Measurements from ENCODE around the gene MRPL43.

The MRPL43 gene

DNA sequence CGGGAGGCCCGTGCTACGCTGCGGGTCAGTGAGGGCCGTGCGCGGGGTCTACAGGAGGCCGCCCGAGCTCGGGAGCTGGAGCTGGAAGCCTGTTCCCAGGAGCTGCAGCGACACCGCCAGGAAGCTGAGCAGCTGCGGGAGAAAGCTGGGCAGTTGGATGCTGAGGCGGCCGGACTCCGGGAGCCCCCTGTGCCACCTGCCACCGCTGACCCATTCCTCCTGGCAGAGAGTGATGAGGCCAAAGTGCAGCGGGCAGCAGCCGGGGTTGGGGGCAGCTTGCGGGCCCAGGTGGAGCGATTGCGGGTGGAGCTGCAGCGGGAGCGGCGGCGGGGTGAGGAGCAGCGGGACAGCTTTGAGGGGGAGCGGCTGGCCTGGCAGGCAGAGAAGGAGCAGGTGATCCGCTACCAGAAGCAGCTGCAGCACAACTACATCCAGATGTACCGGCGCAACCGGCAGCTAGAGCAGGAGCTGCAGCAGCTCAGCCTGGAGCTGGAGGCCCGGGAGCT lies 19.3 kb upstream of the MRPL43 start:
- peaks cover 21% of the 10 kb centered on the region for H3K36me3 Mint-ChIP-seq (ENCODE audit: low read depth)
- DNase-seq: no peak
- H3K27me3 Mint-ChIP-seq (ENCODE audit: low read depth, poor library complexity): no peaks in the 10 kb centered on the region
- no peak overlapping the region for H3K4me3 Mint-ChIP-seq
- peaks cover 32% of the 10 kb centered on the region for H3K4me1 Mint-ChIP-seq
- no peaks in the 10 kb centered on the region for H3K9me3 Mint-ChIP-seq
- TF ChIP-seq, protein P1, sequence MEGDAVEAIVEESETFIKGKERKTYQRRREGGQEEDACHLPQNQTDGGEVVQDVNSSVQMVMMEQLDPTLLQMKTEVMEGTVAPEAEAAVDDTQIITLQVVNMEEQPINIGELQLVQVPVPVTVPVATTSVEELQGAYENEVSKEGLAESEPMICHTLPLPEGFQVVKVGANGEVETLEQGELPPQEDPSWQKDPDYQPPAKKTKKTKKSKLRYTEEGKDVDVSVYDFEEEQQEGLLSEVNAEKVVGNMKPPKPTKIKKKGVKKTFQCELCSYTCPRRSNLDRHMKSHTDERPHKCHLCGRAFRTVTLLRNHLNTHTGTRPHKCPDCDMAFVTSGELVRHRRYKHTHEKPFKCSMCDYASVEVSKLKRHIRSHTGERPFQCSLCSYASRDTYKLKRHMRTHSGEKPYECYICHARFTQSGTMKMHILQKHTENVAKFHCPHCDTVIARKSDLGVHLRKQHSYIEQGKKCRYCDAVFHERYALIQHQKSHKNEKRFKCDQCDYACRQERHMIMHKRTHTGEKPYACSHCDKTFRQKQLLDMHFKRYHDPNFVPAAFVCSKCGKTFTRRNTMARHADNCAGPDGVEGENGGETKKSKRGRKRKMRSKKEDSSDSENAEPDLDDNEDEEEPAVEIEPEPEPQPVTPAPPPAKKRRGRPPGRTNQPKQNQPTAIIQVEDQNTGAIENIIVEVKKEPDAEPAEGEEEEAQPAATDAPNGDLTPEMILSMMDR (IDR thresholded peaks at IDR 0.05): no peak
- H3K27ac Mint-ChIP-seq: no peak overlapping the region

GRCh38 chr10:101005869-101006567 lies 18.7 kb upstream of the MRPL43 start:
- H3K36me3 Mint-ChIP-seq (ENCODE audit: low read depth): peaks cover 21% of the 10 kb centered on the region
- no peak for DNase-seq
- TF ChIP-seq, protein P1 (IDR thresholded peaks at IDR 0.05): no peak
- no peaks in the 10 kb centered on the region for H3K9me3 Mint-ChIP-seq
- H3K27me3 Mint-ChIP-seq (ENCODE audit: low read depth, poor library complexity): no peaks in the 10 kb centered on the region
- H3K4me1 Mint-ChIP-seq: peaks cover 33% of the 10 kb centered on the region
- peak overlapping the region; percentile 86 for H3K27ac Mint-ChIP-seq
- H3K4me3 Mint-ChIP-seq: no peak overlapping the region

DNA sequence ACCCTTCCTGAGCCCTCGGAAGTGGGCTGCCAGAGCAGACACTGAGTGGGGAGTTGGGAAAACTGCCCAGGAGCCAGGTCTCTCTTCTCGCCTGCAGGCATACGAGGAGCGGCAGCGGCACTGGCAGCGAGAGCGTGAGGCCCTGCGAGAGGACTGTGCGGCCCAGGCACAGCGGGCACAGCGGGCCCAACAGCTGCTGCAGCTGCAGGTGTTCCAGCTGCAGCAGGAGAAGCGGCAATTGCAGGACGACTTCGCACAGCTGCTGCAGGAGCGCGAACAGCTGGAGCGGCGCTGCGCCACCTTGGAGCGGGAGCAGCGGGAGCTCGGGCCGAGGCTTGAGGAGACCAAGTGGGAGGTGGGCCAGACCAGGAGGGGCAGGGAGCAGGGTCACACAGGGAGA lies 18.1 kb upstream of the MRPL43 start:
- no peak for DNase-seq
- H3K4me1 Mint-ChIP-seq: peaks cover 39% of the 10 kb centered on the region
- H3K36me3 Mint-ChIP-seq (ENCODE audit: low read depth): peaks cover 21% of the 10 kb centered on the region
- H3K27me3 Mint-ChIP-seq (ENCODE audit: low read depth, poor library complexity): no peaks in the 10 kb centered on the region
- TF ChIP-seq, protein P1 (IDR thresholded peaks at IDR 0.05): no peak
- no peak overlapping the region for H3K27ac Mint-ChIP-seq
- no peak overlapping the region for H3K4me3 Mint-ChIP-seq
- no peaks in the 10 kb centered on the region for H3K9me3 Mint-ChIP-seq

DNA sequence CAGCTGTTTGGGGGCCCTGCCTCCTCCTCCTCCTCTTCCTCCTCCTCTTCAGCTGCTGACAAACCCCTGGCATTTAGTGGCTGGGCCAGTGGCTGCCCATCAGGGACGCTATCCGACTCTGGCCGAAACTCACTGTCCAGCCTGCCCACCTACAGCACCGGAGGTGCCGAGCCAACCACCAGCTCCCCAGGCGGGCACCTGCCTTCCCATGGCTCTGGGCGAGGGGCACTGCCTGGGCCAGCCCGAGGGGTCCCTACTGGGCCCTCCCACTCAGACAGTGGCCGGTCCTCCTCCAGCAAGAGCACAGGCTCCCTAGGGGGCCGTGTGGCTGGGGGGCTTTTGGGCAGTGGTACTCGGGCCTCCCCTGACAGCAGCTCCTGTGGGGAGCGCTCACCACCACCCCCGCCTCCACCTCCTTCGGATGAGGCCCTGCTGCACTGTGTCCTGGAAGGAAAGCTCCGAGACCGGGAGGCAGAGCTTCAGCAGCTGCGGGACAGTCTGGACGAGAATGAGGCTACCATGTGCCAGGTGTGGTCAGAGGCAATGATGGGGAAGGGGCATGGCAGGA lies 16.4 kb upstream of the MRPL43 start:
- H3K9me3 Mint-ChIP-seq: no peaks in the 10 kb centered on the region
- no peak for DNase-seq
- H3K27me3 Mint-ChIP-seq (ENCODE audit: low read depth, poor library complexity): no peaks in the 10 kb centered on the region
- TF ChIP-seq, protein P1 (IDR thresholded peaks at IDR 0.05): no peak
- H3K27ac Mint-ChIP-seq: no peak overlapping the region
- no peak overlapping the region for H3K4me3 Mint-ChIP-seq
- peaks cover 21% of the 10 kb centered on the region for H3K36me3 Mint-ChIP-seq (ENCODE audit: low read depth)
- H3K4me1 Mint-ChIP-seq: peaks cover 28% of the 10 kb centered on the region

- peaks cover 23% of the 10 kb centered on the region for H3K4me1 Mint-ChIP-seq
- H3K27ac Mint-ChIP-seq: no peak overlapping the region
- H3K36me3 Mint-ChIP-seq (ENCODE audit: low read depth): peaks cover 21% of the 10 kb centered on the region
- TF ChIP-seq, protein P1 (IDR thresholded peaks at IDR 0.05): no peak
- H3K9me3 Mint-ChIP-seq: no peaks in the 10 kb centered on the region
- no peak overlapping the region for H3K4me3 Mint-ChIP-seq
- DNase-seq: no peak
- no peaks in the 10 kb centered on the region for H3K27me3 Mint-ChIP-seq (ENCODE audit: low read depth, poor library complexity)
Measured at GRCh38 chr10:101002456-101002855, 15.2 kb upstream of the MRPL43 start.

GRCh38 chr10:101001659-101002035 lies 14.3 kb upstream of the MRPL43 start:
- peaks cover 21% of the 10 kb centered on the region for H3K36me3 Mint-ChIP-seq (ENCODE audit: low read depth)

More at GRCh38 chr10:101001659-101002035, 14.3 kb upstream of the MRPL43 start:
- peak overlapping the region; percentile 92 for H3K4me3 Mint-ChIP-seq
- no peak overlapping the region for H3K27ac Mint-ChIP-seq
- DNase-seq: no peak
- TF ChIP-seq, protein P1 (IDR thresholded peaks at IDR 0.05): no peak
- H3K4me1 Mint-ChIP-seq: peaks cover 25% of the 10 kb centered on the region
- no peaks in the 10 kb centered on the region for H3K27me3 Mint-ChIP-seq (ENCODE audit: low read depth, poor library complexity)
- H3K9me3 Mint-ChIP-seq: no peaks in the 10 kb centered on the region

Measured in nephron progenitor cell (in vitro differentiated cells).